IMR-90 (cell line): ENCODE results near the gene CAPN10. TPM values are rescaled to one million over a fixed set of nuclear protein-coding genes. Genes with fewer than 3 reads are reported as not detected.

Source experiments
- ATAC-seq: fragments of 200-7000 bp; cut with Tn5 transposase; 2 replicates; pipeline ENCODE4 v1.9.1; 2020; ENCODE audit warnings: low read depth, mild to moderate bottlenecking, moderate library complexity
- BruUV-seq: library from RNA; stranded (reverse); fragments of 400-500 nt; replicated peaks from 2 replicates; lab custom pipeline; 2021; lab: Mats Ljungman, UMichigan
- CTCF ChIA-PET: fragments of 300-600 bp; formaldehyde crosslinking; extraction: SDS; loops from one replicate; lab custom pipeline; 2021; ENCODE audit warnings: antibody characterized with exemption; lab: Yijun Ruan, JAX
- POLR2A ChIA-PET: fragments of 300-600 bp; sonication (Branson Sonifier 250); formaldehyde crosslinking; loops from one replicate; lab custom pipeline; 2022; ENCODE audit warnings: antibody characterized with exemption; ENCODE audit not compliant: unreplicated experiment; lab: Charles Lee
- DNase-seq: peaks from one replicate; pipeline ENCODE4 v3.0.0; 2013
- H2AFZ ChIP-seq: replicated peaks from 2 replicates; pipeline ENCODE3; 2013; ENCODE audit warnings: low read length, mild to moderate bottlenecking; ENCODE audit not compliant: poor library complexity
- H2AK5ac ChIP-seq: 2 replicates; pipeline ENCODE4 v1.6.1; 2013; ENCODE audit warnings: low read depth, low read length, inconsistent platforms
- H2AK9ac ChIP-seq: replicated peaks from 2 replicates; pipeline ENCODE3; 2013; ENCODE audit warnings: mild to moderate bottlenecking, low read depth, low read length, moderate library complexity; ENCODE audit not compliant: poor library complexity
- H2BK120ac ChIP-seq: 2 replicates; pipeline ENCODE4 v1.6.1; 2013; ENCODE audit warnings: low read depth, low read length, inconsistent platforms
- H2BK15ac ChIP-seq: 3 replicates; pipeline ENCODE4 v1.6.1; 2013; ENCODE audit warnings: low read depth, low read length, inconsistent platforms
- H2BK20ac ChIP-seq: 2 replicates; pipeline ENCODE4 v1.6.1; 2013; ENCODE audit warnings: low read depth, mild to moderate bottlenecking, inconsistent platforms, low read length, moderate library complexity
- H2BK5ac ChIP-seq: 2 replicates; pipeline ENCODE4 v1.6.1; 2013; ENCODE audit warnings: mild to moderate bottlenecking, low read depth, low read length, inconsistent platforms; ENCODE audit not compliant: poor library complexity, severe bottlenecking
- H3K14ac ChIP-seq: replicated peaks from 2 replicates; pipeline ENCODE4 v1.6.1; 2013; ENCODE audit warnings: low read depth, low read length, inconsistent platforms
- H3K18ac ChIP-seq: 2 replicates; pipeline ENCODE4 v1.6.1; 2013; ENCODE audit warnings: low read depth, low read length, control low read depth
- H3K23ac ChIP-seq: 2 replicates; pipeline ENCODE4 v1.6.1; 2013; ENCODE audit warnings: low read depth, low read length, inconsistent platforms
- H3K27ac ChIP-seq: 2 replicates; pipeline ENCODE4 v1.5.1; 2013; ENCODE audit warnings: mild to moderate bottlenecking, control low read depth, low read length; ENCODE audit not compliant: insufficient read depth
- H3K27me3 ChIP-seq: 2 replicates; pipeline ENCODE4 v1.6.1; 2013; ENCODE audit warnings: low read length; ENCODE audit not compliant: control insufficient read depth, insufficient read depth
- H3K36me3 ChIP-seq: 2 replicates; pipeline ENCODE4 v1.6.1; 2013; ENCODE audit warnings: low read length, mixed read lengths; ENCODE audit not compliant: control insufficient read depth, insufficient read depth
- H3K4ac ChIP-seq: 2 replicates; pipeline ENCODE4 v1.6.1; 2013; ENCODE audit warnings: low read depth, low read length, inconsistent platforms
- H3K4me1 ChIP-seq: 2 replicates; pipeline ENCODE4 v1.6.1; 2013; ENCODE audit warnings: low read length, mixed read lengths; ENCODE audit not compliant: control insufficient read depth, insufficient read depth
- H3K4me2 ChIP-seq: 2 replicates; pipeline ENCODE4 v1.6.1; 2013; ENCODE audit warnings: low read depth, mild to moderate bottlenecking, control low read depth, low read length, moderate library complexity
- H3K4me3 ChIP-seq: 2 replicates; pipeline ENCODE4 v1.5.1; 2013; ENCODE audit warnings: low read depth, mild to moderate bottlenecking, control low read depth, low read length, moderate library complexity; ENCODE audit not compliant: insufficient read depth
- H3K56ac ChIP-seq: 2 replicates; pipeline ENCODE4 v1.6.1; 2013; ENCODE audit warnings: low read length, inconsistent platforms; ENCODE audit not compliant: insufficient read depth; ENCODE audit errors: extremely low read depth
- H3K79me1 ChIP-seq, 2 experiments: 2 replicates each; pipeline ENCODE4 v1.6.1; 2013; ENCODE audit warnings: low read length in 2 of 2, inconsistent platforms in 1 of 2, low read depth in 1 of 2
- H3K9ac ChIP-seq: 2 replicates; pipeline ENCODE4 v1.6.1; 2013; ENCODE audit warnings: low read depth, low read length, control low read depth
- H3K9me1 ChIP-seq: 2 replicates; pipeline ENCODE4 v1.6.1; 2013; ENCODE audit warnings: low read length, inconsistent platforms; ENCODE audit not compliant: insufficient read depth
- H3K9me3 ChIP-seq: 2 replicates; pipeline ENCODE4 v1.6.1; 2013; ENCODE audit warnings: low read length; ENCODE audit not compliant: control insufficient read depth, insufficient read depth
- H4K20me1 ChIP-seq: 2 replicates; pipeline ENCODE4 v1.6.1; 2013; ENCODE audit warnings: low read length, inconsistent platforms; ENCODE audit not compliant: insufficient read depth
- H4K5ac ChIP-seq: 2 replicates; pipeline ENCODE4 v1.6.1; 2013; ENCODE audit warnings: mild to moderate bottlenecking, low read depth, low read length, control low read depth
- H4K8ac ChIP-seq, 2 experiments: 2 replicates each; pipeline ENCODE4 v1.6.1; 2013; ENCODE audit warnings: low read depth in 2 of 2, low read length in 2 of 2, control low read depth in 1 of 2, inconsistent platforms in 1 of 2
- H4K91ac ChIP-seq: 2 replicates; pipeline ENCODE4 v1.6.1; 2013; ENCODE audit warnings: low read depth, low read length, inconsistent platforms; ENCODE audit not compliant: insufficient read depth
- BHLHE40 ChIP-seq: fragments of 150-350 bp; IDR thresholded peaks from 2 replicates; pipeline ENCODE4 v1.6.1; 2016; ENCODE audit warnings: mild to moderate bottlenecking, low read depth, low read length
- CEBPB ChIP-seq: IDR thresholded peaks from 2 replicates; pipeline ENCODE4 v1.6.1; 2012; ENCODE audit warnings: low read depth, low read length, improper control_type of control experiment
- CHD1 ChIP-seq: IDR thresholded peaks from 2 replicates; pipeline ENCODE4 v1.6.1; 2012; ENCODE audit warnings: low read depth, low read length, improper control_type of control experiment
- CTCF ChIP-seq: conservative IDR thresholded peaks from 2 replicates; pipeline ENCODE4 v1.5.1; 2012; ENCODE audit warnings: mild to moderate bottlenecking, low read depth, low read length, improper control_type of control experiment
- ELK1 ChIP-seq: fragments of 150-350 bp; IDR thresholded peaks from 2 replicates; pipeline ENCODE4 v1.6.1; 2016; ENCODE audit warnings: low read depth, mild to moderate bottlenecking, low read length, moderate library complexity, borderline replicate concordance
- FOS ChIP-seq: fragments of 150-350 bp; IDR thresholded peaks from 2 replicates; pipeline ENCODE4 v1.6.1; 2016; ENCODE audit warnings: low read depth, low read length
- MAFK ChIP-seq: IDR thresholded peaks from 2 replicates; pipeline ENCODE4 v1.6.1; 2012; ENCODE audit warnings: low read depth, low read length, improper control_type of control experiment
- MAZ ChIP-seq: IDR thresholded peaks from 2 replicates; pipeline ENCODE4 v1.6.1; 2012; ENCODE audit warnings: low read depth, mild to moderate bottlenecking, low read length, improper control_type of control experiment, moderate library complexity, borderline replicate concordance
- MXI1 ChIP-seq: IDR thresholded peaks from 2 replicates; pipeline ENCODE4 v1.6.1; 2012; ENCODE audit warnings: low read depth, mild to moderate bottlenecking, low read length, moderate library complexity, borderline replicate concordance
- NFE2L2 ChIP-seq: fragments of 150-350 bp; IDR thresholded peaks from 2 replicates; pipeline ENCODE4 v1.6.1; 2016; ENCODE audit warnings: low read depth, mild to moderate bottlenecking, low read length
- POLR2A ChIP-seq: IDR thresholded peaks from 2 replicates; pipeline ENCODE4 v1.6.1; 2012; ENCODE audit warnings: mild to moderate bottlenecking, low read depth, low read length
- RAD21 ChIP-seq: IDR thresholded peaks from 2 replicates; pipeline ENCODE4 v1.6.1; 2012; ENCODE audit warnings: low read length, improper control_type of control experiment
- RCOR1 ChIP-seq: IDR thresholded peaks from 2 replicates; pipeline ENCODE4 v1.6.1; 2012; ENCODE audit warnings: mild to moderate bottlenecking, low read length, improper control_type of control experiment; ENCODE audit not compliant: insufficient replicate concordance
- RFX5 ChIP-seq: IDR thresholded peaks from 2 replicates; pipeline ENCODE4 v1.8.0; 2012; ENCODE audit warnings: low read depth, mild to moderate bottlenecking, low read length, moderate library complexity
- SMC3 ChIP-seq: fragments of 150-350 bp; IDR thresholded peaks from 2 replicates; pipeline ENCODE4 v1.6.1; 2016; ENCODE audit warnings: low read depth, mild to moderate bottlenecking, antibody characterized with exemption, low read length, moderate library complexity
- USF2 ChIP-seq: fragments of 150-350 bp; IDR thresholded peaks from 2 replicates; pipeline ENCODE4 v1.6.1; 2017; ENCODE audit warnings: mild to moderate bottlenecking, antibody characterized with exemption, low read length, low read depth
- WGBS, 2 experiments: methylation state at CpG; one replicate each; pipeline versions ENCODE4 v1.1.5 to v1.1.7; 2013; ENCODE audit warnings: missing lambda C conversion rate in 2 of 2; ENCODE audit not compliant: insufficient read length in 1 of 2; ENCODE audit errors: extremely low coverage in 2 of 2; 5-methylcytosine and 5-hydroxymethylcytosine counted together
- dilution Hi-C: fragments of 300-500 bp; cut with HindIII; formaldehyde crosslinking; loops from one replicate; pipeline ENCODE4 v1.14.3; 2018; ENCODE audit warnings: low sequenced_read_pairs; ENCODE audit not compliant: unreplicated experiment
- in situ Hi-C: fragments of 300-500 bp; cut with MboI; formaldehyde crosslinking; loops from 3 replicates; pipeline ENCODE4 v1.14.3; 2019; ENCODE audit warnings: low sequenced_read_pairs, inconsistent platforms, mixed read lengths
- intact Hi-C: fragments of 100-400 bp; cut with micrococcal nuclease; formaldehyde crosslinking; loops from 2 replicates; pipeline ENCODE4 v1.10.0; 2022
- polyA plus RNA-seq, 3 experiments: library from polyadenylated mRNA; depleted of rRNA; stranded (reverse); fragments of >200 nt; gene quantifications; 2 replicates each; pipeline ENCODE4 v1.2.3, GENCODE V29; 2012; ENCODE audit warnings: low replicate concordance in 1 of 3
- total RNA-seq: library from RNA; depleted of rRNA; stranded (reverse); fragments of >200 nt; gene quantifications from 2 replicates; pipeline ENCODE4 v1.2.3, GENCODE V29; 2012

Gene CAPN10
- total and polyA plus RNA-seq, 2 of the 4 experiments (the other 2 are of a cell fraction): 6.3 to 20.9 TPM

GRCh38 chr2:240631548-240632305 lies 45.2 kb downstream of the CAPN10 start:
- Histone ChIP-seq H3K18ac (no peak overlapping the region), H3K4me2 (no peak overlapping the region), H2BK120ac (no peak overlapping the region), H3K4ac (no peak overlapping the region), H3K79me1 (no peaks in the 10 kb centered on the region), H4K91ac (no peak overlapping the region), H2BK20ac (no peak overlapping the region), H2AK9ac (no peak overlapping the region), H2AK5ac (no peak overlapping the region), H3K14ac (no peak overlapping the region), H3K56ac (no peak overlapping the region), H4K20me1 (no peaks in the 10 kb centered on the region), H3K23ac (no peak overlapping the region), H3K27me3 (peaks cover 12% of the 10 kb centered on the region; the same call in 1 of the 2 replicates), H2BK15ac (no peak overlapping the region), H2AFZ (no peak overlapping the region), H3K4me3 (no peak overlapping the region), H3K4me1 (peaks cover 2% of the 10 kb centered on the region; the same call in 1 of the 2 replicates), H3K9ac (no peak overlapping the region), H2BK5ac (no peak overlapping the region), H3K9me3 (peaks cover 11% of the 10 kb centered on the region), H4K5ac (no peak overlapping the region), H3K27ac (no peak overlapping the region), H4K8ac (no peak overlapping the region), H3K36me3 (no peaks in the 10 kb centered on the region), H3K9me1 (no peaks in the 10 kb centered on the region)
- in situ Hi-C loops (no loop called here), dilution Hi-C loops (no loop called here), intact Hi-C loops (no loop called here)
- POLR2A ChIA-PET: no interaction called here
- CTCF ChIA-PET: no interaction called here
- no peak for ATAC-seq
- no peak for DNase-seq
- BruUV-seq: no TSS peak
- no peak for TF ChIP-seq RFX5
- TF ChIP-seq ELK1: no peak
- no peak for TF ChIP-seq USF2
- TF ChIP-seq MAZ: no peak
- TF ChIP-seq BHLHE40: no peak
- TF ChIP-seq NFE2L2: no peak
- no peak for TF ChIP-seq CTCF
- no peak for TF ChIP-seq CHD1
- no peak for TF ChIP-seq FOS
- no peak for TF ChIP-seq MXI1
- TF ChIP-seq CEBPB: no peak
- no peak for TF ChIP-seq MAFK
- no peak for TF ChIP-seq POLR2A
- TF ChIP-seq RCOR1: no peak
- no peak for TF ChIP-seq SMC3
- TF ChIP-seq RAD21: no peak
- WGBS, 2 experiments: 73% methylated on average over 7 of the region's 11 CpGs; no CpG with 5 or more reads in 1 of the 2 experiments
